GM19438 (cell line): Measurements from ENCODE around the gene NPAS2.

Experiments used
- ATAC-seq: cut with Tn5 transposase; IDR thresholded peaks from one replicate; pipeline ENCODE4 v1.9.1; 2021; ENCODE audit warnings: low read depth; ENCODE audit not compliant: unreplicated experiment

Gene NPAS2

GRCh38 chr2:100936972-100937542, 117.1 kb downstream of the NPAS2 start:
- ATAC-seq: no peak

GRCh38 chr2:100938031-100939026, 118.4 kb downstream of the NPAS2 start:
- ATAC-seq: no peak

- ATAC-seq: no peak
Measured at GRCh38 chr2:100939445-100939844, 119.5 kb downstream of the NPAS2 start.

- no peak for ATAC-seq
Measured at GRCh38 chr2:100940240-100940639, 120.3 kb downstream of the NPAS2 start.

- no peak for ATAC-seq
Measured at GRCh38 chr2:100940766-100941645, 121.1 kb downstream of the NPAS2 start.

GRCh38 chr2:100941646-100942240, 121.8 kb downstream of the NPAS2 start:
- ATAC-seq: no peak

GRCh38 chr2:100944617-100945432, 124.9 kb downstream of the NPAS2 start:
- no peak for ATAC-seq

- ATAC-seq: no peak
Measured at GRCh38 chr2:100945433-100945740, 125.4 kb downstream of the NPAS2 start.

GRCh38 chr2:100945930-100946607, 126.1 kb downstream of the NPAS2 start:
- no peak for ATAC-seq

GRCh38 chr2:100948942-100949811, 129.2 kb downstream of the NPAS2 start:
- ATAC-seq: no peak

- ATAC-seq: no peak
Measured at GRCh38 chr2:100952512-100952911, 132.6 kb downstream of the NPAS2 start.

- no peak for ATAC-seq
Measured at GRCh38 chr2:100953406-100954043, 133.6 kb downstream of the NPAS2 start.

GRCh38 chr2:100954044-100954420, 134.1 kb downstream of the NPAS2 start:
- no peak for ATAC-seq

GRCh38 chr2:100955226-100955625, 135.3 kb downstream of the NPAS2 start:
- no peak for ATAC-seq

GRCh38 chr2:100956081-100956480, 136.1 kb downstream of the NPAS2 start:
- ATAC-seq: no peak

GRCh38 chr2:100957996-100958653, 138.2 kb downstream of the NPAS2 start:
- ATAC-seq: no peak

GRCh38 chr2:100959225-100959880, 139.4 kb downstream of the NPAS2 start:
- no peak for ATAC-seq
